Mammary epithelial cell (primary cell): ENCODE results near the gene ZSCAN4.

Experiments used
- CTCF ChIP-seq, 2 donors: IDR thresholded peaks in 1 of 2; conservative IDR thresholded peaks in 1 of 2; 2 replicates each; pipeline ENCODE4 v1.5.1; 2011 to 2012; ENCODE audit warnings: inconsistent platforms in 2 of 2, low read length in 2 of 2, mild to moderate bottlenecking in 2 of 2, control low read depth in 1 of 2, low read depth in 1 of 2; ENCODE audit not compliant: insufficient read depth in 1 of 2; ENCODE audit errors: extremely low read depth in 1 of 2
- EZH2 ChIP-seq: IDR thresholded peaks from 2 replicates; pipeline ENCODE4 v1.6.1; 2012; ENCODE audit warnings: low read length, inconsistent platforms, borderline replicate concordance

- TF ChIP-seq CTCF (conservative IDR thresholded peaks at IDR 0.05 in 1 of 2, IDR thresholded peaks at IDR 0.05 in 1 of 2; ENCODE audit: extremely low read depth in 1 of 2, insufficient read depth in 1 of 2, low read depth in 1 of 2, low read length in 2 of 2) = no peak
- TF ChIP-seq EZH2 = no peak
Measured at GRCh38 chr19:57633832-57634131, 35.0 kb upstream of the ZSCAN4 start.
